Left lung (tissue), 10 donors: ENCODE data around the gene PML. TPM values are rescaled to one million over a fixed set of nuclear protein-coding genes. Genes with fewer than 3 reads are reported as not detected.
"Not testable (repeated sequence)": the region's sequence is repeated elsewhere in the genome, so short reads cannot be mapped to it uniquely, and the experiment has no call there.

Experiments used
- ATAC-seq: fragments of 200-7000 bp; cut with Tn5 transposase; one replicate; pipeline ENCODE4 v1.9.1; 2020; ENCODE audit warnings: moderate library complexity
- DNase-seq, 4 donors: peaks; one replicate each; pipeline ENCODE4 v3.0.0-alpha.2; 2013 to 2020
- H3K27ac ChIP-seq, 2 donors: fragments of 200-600 bp; sonication (generic) in 1 of 2; one replicate each; pipeline versions ENCODE4 v1.5.0 to v1.8.0; 2020 to 2021
- H3K27me3 ChIP-seq, 2 donors: fragments of 200-600 bp; sonication (generic) in 1 of 2; one replicate each; pipeline versions ENCODE4 v1.5.0 to v1.8.0; 2020 to 2021
- H3K36me3 ChIP-seq, 2 donors: fragments of 200-600 bp; sonication (generic) in 1 of 2; one replicate each; pipeline versions ENCODE4 v1.5.0 to v1.8.0; 2020 to 2021
- H3K4me1 ChIP-seq, 2 donors: fragments of 200-600 bp; one replicate each; pipeline ENCODE4 v1.8.0; 2021
- H3K4me3 ChIP-seq, 2 donors: fragments of 200-600 bp; sonication (generic) in 1 of 2; one replicate each; pipeline versions ENCODE4 v1.5.0 to v1.8.0; 2020 to 2021; ENCODE audit warnings: mild to moderate bottlenecking in 1 of 2
- H3K9me3 ChIP-seq, 2 donors: fragments of 200-600 bp; sonication (generic) in 1 of 2; one replicate each; pipeline versions ENCODE4 v1.5.0 to v1.8.0; 2020 to 2021
- CTCF ChIP-seq, 2 donors: fragments of 200-600 bp; sonication (generic) in 1 of 2; IDR thresholded peaks; one replicate each; pipeline versions ENCODE4 v1.5.0 to v1.8.0; 2021; ENCODE audit warnings: antibody characterized with exemption in 2 of 2
- intact Hi-C, 2 donors: fragments of 100-400 bp; cut with DNase I; formaldehyde crosslinking; loops; one replicate each; pipeline versions ENCODE4 v1.11.2 to v1.14.2; 2022
- polyA plus RNA-seq, 6 donors: library from polyadenylated mRNA; unstranded; fragments of 120-200 nt; gene quantifications; one replicate each; pipeline ENCODE4 v1.2.1, GENCODE V29; 2013; ENCODE audit not compliant: insufficient read length in 6 of 6
- total RNA-seq, 2 donors: library from RNA; stranded (reverse); fragmentation: NEBNext Ultra II Directional; extraction: Animal tissue kit (Norgen Biotek cat#: 25700); gene quantifications; one replicate each; pipeline ENCODE4 v1.2.1, GENCODE V29; 2021
- donor health status: DM: no; HTN: yes; CAD: no.
- donor health status: DM: no; HTN: no; CAD: no.

Gene PML
- total and polyA plus RNA-seq, 8 donors, result 41.8 to 75.2 (median 48.9) TPM

GRCh38 chr15:73956743-73957135 is 37.8 kb upstream of the PML start:
- Histone ChIP-seq H3K4me1 (peaks cover 3 to 10% of the 10 kb centered on the region in 2 donors), H3K36me3 (no peaks in the 10 kb centered on the region), H3K9me3 (no peaks in the 10 kb centered on the region), H3K27me3 (no peaks in the 10 kb centered on the region), H3K27ac (no peak overlapping the region), H3K4me3 (no peak overlapping the region)
- ATAC-seq (peak; percentile 64), DNase-seq (peak in 1 of 4 donors; percentile 61)
- no peak for TF ChIP-seq CTCF (IDR thresholded peaks at IDR 0.05)
- intact Hi-C loops, result no loop called here

DNA sequence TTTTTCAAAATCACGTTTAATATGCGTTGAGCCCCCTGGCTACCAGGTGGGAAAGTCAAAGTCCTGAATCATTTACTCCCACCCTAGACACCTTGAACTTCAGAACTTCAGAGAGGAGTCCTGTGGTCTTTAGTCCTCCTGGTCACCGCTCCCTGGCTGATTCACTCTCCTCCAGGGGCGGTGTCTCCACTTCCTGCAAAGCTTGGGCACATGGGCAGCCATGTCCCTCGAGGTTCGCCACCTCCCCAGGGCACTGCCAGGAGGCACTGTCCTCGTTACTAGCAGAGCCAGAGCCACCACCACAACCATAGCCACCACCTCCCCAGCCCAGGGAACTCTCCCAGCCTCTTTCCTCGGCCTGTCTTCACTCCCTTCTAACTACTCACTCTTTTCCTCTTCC is 37.2 kb upstream of the PML start:
- no peaks in the 10 kb centered on the region for H3K27me3 ChIP-seq
- no peaks in the 10 kb centered on the region for H3K36me3 ChIP-seq
- DNase-seq (no peak), ATAC-seq (no peak)
- no peak overlapping the region for H3K4me3 ChIP-seq
- H3K4me1 ChIP-seq, result peaks cover 0 to 5% of the 10 kb centered on the region in 2 donors
- intact Hi-C loops, result no loop called here
- no peak for TF ChIP-seq CTCF (IDR thresholded peaks at IDR 0.05)
- H3K9me3 ChIP-seq, result no peaks in the 10 kb centered on the region
- H3K27ac ChIP-seq, result no peak overlapping the region

GRCh38 chr15:73957785-73958184 is 36.7 kb upstream of the PML start:
- H3K9me3 ChIP-seq, result no peaks in the 10 kb centered on the region
- TF ChIP-seq CTCF (IDR thresholded peaks at IDR 0.05), result no peak
- no peak overlapping the region for H3K27ac ChIP-seq
- H3K4me3 ChIP-seq, result no peak overlapping the region
- ATAC-seq (no peak), DNase-seq (no peak)
- no peaks in the 10 kb centered on the region for H3K36me3 ChIP-seq
- no peaks in the 10 kb centered on the region for H3K4me1 ChIP-seq
- no peaks in the 10 kb centered on the region for H3K27me3 ChIP-seq
- intact Hi-C loops, result no loop called here

DNA sequence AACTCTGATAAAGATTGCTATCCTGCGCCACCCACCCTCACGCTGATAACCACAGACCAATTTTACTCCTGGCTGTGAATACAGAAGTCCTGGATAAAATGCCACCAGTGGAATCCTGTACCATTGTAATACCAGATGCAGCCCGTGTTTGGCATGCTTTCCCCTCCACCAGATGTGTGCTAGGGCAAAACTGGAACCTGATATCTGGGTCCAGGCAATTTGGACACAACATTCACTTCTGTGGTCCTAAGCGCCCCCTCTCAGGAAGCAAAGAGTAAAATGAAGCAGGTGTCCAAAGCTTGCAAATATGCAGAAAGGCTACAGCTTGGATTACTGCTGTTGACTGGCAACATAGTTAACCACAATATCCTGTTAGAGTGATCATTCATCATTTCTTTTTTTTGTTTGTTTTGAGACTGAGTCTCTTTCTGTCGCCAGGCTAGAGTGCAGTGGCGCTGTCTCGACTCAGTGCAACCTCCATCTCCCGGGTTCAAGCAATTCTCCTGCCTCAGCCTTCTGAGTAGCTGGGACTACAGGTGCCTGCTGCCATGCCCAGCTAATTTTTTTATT is 35.4 kb upstream of the PML start:
- no peak overlapping the region for H3K27ac ChIP-seq
- no peaks in the 10 kb centered on the region for H3K9me3 ChIP-seq
- intact Hi-C loops, result no loop called here
- no peak for TF ChIP-seq CTCF (IDR thresholded peaks at IDR 0.05)
- no peaks in the 10 kb centered on the region for H3K27me3 ChIP-seq
- H3K36me3 ChIP-seq, result no peaks in the 10 kb centered on the region
- no peak overlapping the region for H3K4me3 ChIP-seq
- H3K4me1 ChIP-seq, result no peaks in the 10 kb centered on the region
- ATAC-seq, result no peak
- no peak for DNase-seq

DNA sequence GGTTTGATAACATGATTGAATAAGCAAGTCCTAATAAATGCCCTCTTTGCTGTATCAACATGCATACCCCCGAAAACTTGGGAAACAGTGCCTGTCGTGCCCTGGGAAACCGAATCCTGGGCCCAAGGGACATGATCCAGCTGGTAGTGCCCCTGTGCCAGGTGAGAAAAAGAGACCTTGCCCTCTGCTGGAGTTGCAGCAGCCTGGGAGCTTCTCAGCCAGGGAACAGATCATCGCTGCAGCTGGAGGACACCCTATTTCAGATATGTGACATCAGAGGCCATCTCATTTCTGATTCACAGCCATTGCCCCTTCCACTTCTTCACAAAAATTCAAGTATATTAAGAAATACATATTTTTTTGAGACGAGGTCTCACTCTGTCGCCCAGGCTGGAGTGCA is 34.7 kb upstream of the PML start:
- Histone ChIP-seq H3K4me3 (no peak overlapping the region), H3K9me3 (no peaks in the 10 kb centered on the region), H3K27ac (no peak overlapping the region), H3K4me1 (peaks cover 0 to 4% of the 10 kb centered on the region in 2 donors), H3K27me3 (no peaks in the 10 kb centered on the region), H3K36me3 (no peaks in the 10 kb centered on the region)
- DNase-seq (no peak), ATAC-seq (no peak)
- intact Hi-C loops, result no loop called here
- no peak for TF ChIP-seq CTCF (IDR thresholded peaks at IDR 0.05)

DNA sequence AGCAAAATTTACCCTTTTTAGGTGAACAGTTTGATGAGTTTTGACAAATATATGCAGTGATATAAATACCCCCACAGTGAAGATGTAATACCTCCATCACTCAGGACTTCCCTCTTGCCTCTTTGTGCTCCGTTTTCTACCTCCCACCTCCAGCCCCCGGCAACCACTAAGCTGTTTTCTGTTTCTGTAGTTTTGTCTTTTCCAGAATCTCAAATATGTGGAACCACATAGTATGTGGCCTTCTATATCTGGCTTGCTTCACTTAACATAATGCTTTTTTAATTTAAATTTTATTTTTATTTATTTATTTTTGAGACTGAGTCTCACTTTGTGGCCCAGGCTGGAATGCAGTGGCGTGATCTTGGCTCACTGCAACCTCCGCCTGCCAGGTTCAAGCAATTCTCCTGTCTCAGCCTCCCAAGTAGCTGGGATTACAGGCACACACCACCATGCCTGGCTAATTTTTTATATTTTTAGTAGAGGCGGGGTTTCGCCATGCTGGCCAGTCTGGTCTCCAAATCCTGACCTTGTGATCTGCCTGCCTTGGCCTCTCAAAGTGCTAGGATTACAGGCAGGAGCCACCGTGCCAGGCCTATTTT is 33.9 kb upstream of the PML start:
- H3K27ac ChIP-seq, H3K27me3 ChIP-seq, intact Hi-C loops, H3K4me3 ChIP-seq, H3K36me3 ChIP-seq, H3K4me1 ChIP-seq, DNase-seq, H3K9me3 ChIP-seq, ATAC-seq: not testable (repeated sequence)
